ENCODE measurements around the gene PDXK.
A peak's percentile ranks its signal among the peaks of the same experiment; 100 is the strongest.

DNA sequence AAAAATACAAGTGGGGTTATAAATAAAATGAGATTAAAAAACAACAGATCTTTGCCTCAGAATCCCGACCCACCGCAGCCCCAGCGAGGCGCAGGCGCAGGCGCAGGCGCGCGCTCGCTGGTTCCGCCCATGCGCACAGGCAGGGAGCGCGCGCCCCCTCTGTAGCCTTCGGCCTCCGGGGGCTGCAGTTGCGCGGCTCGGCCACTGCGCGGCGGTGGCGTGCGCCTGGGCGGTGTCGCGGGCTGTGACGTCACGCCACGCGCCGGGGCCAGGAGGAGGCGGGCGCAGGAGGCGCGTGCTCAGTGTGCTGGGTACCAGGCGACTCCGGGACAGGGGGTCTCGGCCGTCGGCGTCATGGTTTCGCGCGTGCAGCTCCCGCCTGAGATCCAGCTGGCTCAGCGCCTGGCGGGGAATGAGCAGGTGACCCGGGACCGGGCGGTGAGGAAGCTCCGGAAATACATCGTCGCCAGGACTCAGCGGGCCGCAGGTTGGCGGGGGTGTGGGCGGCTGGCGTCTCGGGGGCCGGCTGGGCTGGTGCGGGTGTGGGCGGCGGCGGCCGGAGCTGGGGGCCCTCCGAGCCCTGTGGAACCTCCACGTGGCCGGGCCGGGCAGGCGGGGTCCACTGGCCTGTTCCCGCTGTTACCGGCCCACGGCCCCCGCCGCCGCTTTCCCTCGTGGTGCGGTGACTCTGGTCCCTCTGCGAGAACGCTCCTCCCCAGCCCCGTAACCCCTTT is 70.5 kb downstream of the PDXK start, which contains the start of gene RRP1:
- TF ChIP-seq, protein P1, sequence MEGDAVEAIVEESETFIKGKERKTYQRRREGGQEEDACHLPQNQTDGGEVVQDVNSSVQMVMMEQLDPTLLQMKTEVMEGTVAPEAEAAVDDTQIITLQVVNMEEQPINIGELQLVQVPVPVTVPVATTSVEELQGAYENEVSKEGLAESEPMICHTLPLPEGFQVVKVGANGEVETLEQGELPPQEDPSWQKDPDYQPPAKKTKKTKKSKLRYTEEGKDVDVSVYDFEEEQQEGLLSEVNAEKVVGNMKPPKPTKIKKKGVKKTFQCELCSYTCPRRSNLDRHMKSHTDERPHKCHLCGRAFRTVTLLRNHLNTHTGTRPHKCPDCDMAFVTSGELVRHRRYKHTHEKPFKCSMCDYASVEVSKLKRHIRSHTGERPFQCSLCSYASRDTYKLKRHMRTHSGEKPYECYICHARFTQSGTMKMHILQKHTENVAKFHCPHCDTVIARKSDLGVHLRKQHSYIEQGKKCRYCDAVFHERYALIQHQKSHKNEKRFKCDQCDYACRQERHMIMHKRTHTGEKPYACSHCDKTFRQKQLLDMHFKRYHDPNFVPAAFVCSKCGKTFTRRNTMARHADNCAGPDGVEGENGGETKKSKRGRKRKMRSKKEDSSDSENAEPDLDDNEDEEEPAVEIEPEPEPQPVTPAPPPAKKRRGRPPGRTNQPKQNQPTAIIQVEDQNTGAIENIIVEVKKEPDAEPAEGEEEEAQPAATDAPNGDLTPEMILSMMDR (optimal IDR thresholded peaks at IDR 0.05 in 1 of 3, IDR thresholded peaks at IDR 0.05 in 1 of 3, conservative IDR thresholded peaks at IDR 0.05 in 1 of 3; ENCODE audit: extremely low read depth in 1 of 3, insufficient read depth in 2 of 3, low read length in 3 of 3) = peak; percentile 78 to 99 (median 81)
- TF ChIP-seq EZH2 (IDR thresholded peaks at IDR 0.05; ENCODE audit: low read length) = no peak
